Hypothalamus (tissue), 51 donors: Measurements from ENCODE around the gene RHOT2.

ENCODE experiments used
- DNase-seq, 51 donors: peaks; one replicate each; lab custom pipeline; 2025; lab: John Stamatoyannopoulos, UW

Gene RHOT2

GRCh38 chr16:721765-722540, 54.0 kb downstream of the RHOT2 start:
- no peak for DNase-seq

DNA sequence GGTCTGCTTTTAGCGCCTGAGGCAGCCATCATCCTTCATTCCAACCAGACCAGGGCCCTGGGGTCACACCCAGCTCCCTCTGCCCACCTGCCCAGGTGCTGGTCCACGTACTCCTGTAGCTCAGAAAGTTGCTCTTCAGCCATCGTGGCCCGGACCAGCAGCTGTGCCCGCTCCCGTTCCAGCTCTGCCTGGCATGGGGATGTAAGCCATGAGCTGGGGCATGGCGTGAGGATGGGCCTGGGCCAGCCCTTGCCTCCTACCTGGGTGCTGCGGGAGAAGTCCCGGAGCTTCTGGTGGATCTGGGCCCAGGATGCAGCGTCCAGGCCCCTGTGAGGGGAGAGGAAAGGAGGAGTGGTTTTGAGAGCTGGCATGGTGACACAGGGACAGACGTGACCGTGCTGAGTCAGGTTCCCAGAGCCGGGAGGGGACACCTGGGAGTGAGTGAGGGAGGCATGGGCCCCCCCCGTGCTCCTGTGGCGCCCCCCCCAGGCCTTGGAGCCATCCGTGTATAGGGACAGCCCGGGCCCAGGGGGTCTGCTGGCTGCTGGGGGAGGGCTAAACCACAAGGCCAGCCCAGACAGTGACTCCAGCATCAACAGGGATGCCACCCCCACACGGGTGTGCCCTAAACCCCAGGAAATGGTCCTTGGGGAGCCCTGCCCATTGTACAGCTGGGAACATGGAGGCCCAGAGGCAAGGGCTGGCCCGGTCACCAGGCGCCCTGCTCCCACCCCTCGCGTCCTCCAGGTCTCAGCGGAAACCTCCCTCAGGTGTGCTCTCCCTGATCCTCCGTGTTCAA, 55.1 kb downstream of the RHOT2 start:
- peak in 1 of 51 donors; percentile 41 for DNase-seq

DNA sequence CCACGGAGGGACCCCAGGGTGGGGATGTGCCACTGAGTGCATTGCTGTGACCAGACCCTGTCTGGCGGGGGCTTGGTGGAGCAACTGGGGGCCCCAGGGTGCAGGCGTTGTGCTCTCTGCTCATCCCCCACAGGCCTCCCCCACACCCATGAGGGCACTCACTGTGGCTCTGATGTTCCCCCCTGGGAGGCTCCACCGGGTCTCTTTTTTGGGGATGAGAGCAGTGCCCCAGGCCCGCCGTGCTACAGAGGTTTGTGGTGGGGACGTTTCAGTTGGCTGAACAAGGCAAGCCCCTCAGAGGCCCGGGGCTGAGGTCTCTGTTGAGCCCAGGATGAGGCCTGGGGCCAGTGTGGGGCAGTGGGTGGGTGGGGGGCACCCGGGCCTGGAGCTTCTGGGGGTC, 55.8 kb downstream of the RHOT2 start:
- no peak for DNase-seq
